Activated CD4-positive, alpha-beta T cell treated with anti-CD3 and anti-CD28 coated beads, Interleukin-2, amount 10 ng/mL, durations not matched to agents 7 days and 5 days (primary cell): ENCODE results near the gene SPATA31A7. TPM values are rescaled to one million over a fixed set of nuclear protein-coding genes. Genes with fewer than 3 reads are reported as not detected.
"Not testable (repeated sequence)": the region's sequence is repeated elsewhere in the genome, so short reads cannot be mapped to it uniquely, and the experiment has no call there.

Source experiments
- CTCF ChIA-PET: fragments of 350-600 bp; sonication (Branson Sonifier 250); formaldehyde crosslinking; loops from one replicate; lab custom pipeline; 2021; ENCODE audit warnings: antibody characterized with exemption; lab: Charles Lee
- POLR2A ChIA-PET: fragments of 350-600 bp; sonication (Branson Sonifier 250); formaldehyde crosslinking; loops from one replicate; lab custom pipeline; 2021; ENCODE audit warnings: antibody characterized with exemption; lab: Charles Lee
- DNase-seq: peaks from one replicate; pipeline ENCODE4 v3.0.0-alpha.2; 2020
- H3K27ac Mint-ChIP-seq: one replicate; pipeline ENCODE4 v1.8.0; 2021; ENCODE audit warnings: mild to moderate bottlenecking, moderate library complexity, mixed read lengths
- H3K27me3 Mint-ChIP-seq: one replicate; pipeline ENCODE4 v1.8.0; 2021; ENCODE audit warnings: mixed read lengths
- H3K36me3 Mint-ChIP-seq: one replicate; pipeline ENCODE4 v1.8.0; 2021; ENCODE audit warnings: low read depth, mixed read lengths
- H3K4me1 Mint-ChIP-seq: one replicate; pipeline ENCODE4 v1.8.0; 2021; ENCODE audit warnings: mixed read lengths
- H3K4me3 Mint-ChIP-seq: one replicate; pipeline ENCODE4 v1.8.0; 2021; ENCODE audit warnings: mild to moderate bottlenecking, moderate library complexity, mixed read lengths
- H3K9me3 Mint-ChIP-seq: one replicate; pipeline ENCODE4 v1.8.0; 2021; ENCODE audit warnings: mixed read lengths
- total RNA-seq, 2 experiments: library from RNA; stranded (reverse); gene quantifications; one replicate each; pipeline ENCODE4 v1.2.3, GENCODE V29; 2021

The SPATA31A7 gene
- total RNA-seq = not detected

GRCh38 chr9:61189736-61190135 is at the start of gene SPATA31A7:
SPATA31A7 (plus strand) TSS chr9:61190036; CDS start chr9:61190065, 29 bp downstream.
- POLR2A ChIA-PET = not testable (repeated sequence)

GRCh38 chr9:61226438-61226837 is 36.6 kb downstream of the SPATA31A7 start:
- H3K9me3 Mint-ChIP-seq, POLR2A ChIA-PET, H3K36me3 Mint-ChIP-seq, H3K4me3 Mint-ChIP-seq, H3K27ac Mint-ChIP-seq, CTCF ChIA-PET, H3K4me1 Mint-ChIP-seq, DNase-seq, H3K27me3 Mint-ChIP-seq: not testable (repeated sequence)

More at GRCh38 chr9:61189736-61190135, at the start of gene SPATA31A7:
- DNase-seq, H3K9me3 Mint-ChIP-seq, H3K27me3 Mint-ChIP-seq, CTCF ChIA-PET, H3K36me3 Mint-ChIP-seq, H3K4me1 Mint-ChIP-seq, H3K27ac Mint-ChIP-seq, H3K4me3 Mint-ChIP-seq: not testable (repeated sequence)
